Thyroid gland (tissue), 4 donors: ENCODE data around the gene PFDN1.

ENCODE experiments used
- CTCF ChIP-seq, 6 experiments: fragments of 200-600 bp in 3 of 6; fragments of 450-650 bp in 3 of 6; sonication (generic) in 3 of 6; IDR thresholded peaks; one replicate each; pipeline ENCODE4 v1.5.1; 2016 to 2019; ENCODE audit warnings: antibody characterized with exemption in 6 of 6, mild to moderate bottlenecking in 2 of 6, inconsistent platforms in 1 of 6, moderate library complexity in 1 of 6
- POLR2A ChIP-seq, 2 donors: fragments of 450-650 bp; IDR thresholded peaks; one replicate each; pipeline ENCODE4 v1.6.1; 2017; ENCODE audit warnings: antibody characterized with exemption in 2 of 2, mild to moderate bottlenecking in 2 of 2, moderate library complexity in 1 of 2

- TF ChIP-seq POLR2A (IDR thresholded peaks at IDR 0.05): no peak
- TF ChIP-seq CTCF (IDR thresholded peaks at IDR 0.05): no peak
These were observed 100.3 kb downstream of the PFDN1 start for GRCh38 chr5:140202610-140203009.
